ENCODE data around the gene GABRG3.

GABRG3 gene

GRCh38 chr15:27037501-27037900, 66.5 kb downstream of the GABRG3 start:
- H3K36me3 ChIP-seq, result no peaks in the 10 kb centered on the region
- H3K9me3 ChIP-seq, result no peaks in the 10 kb centered on the region
- no peaks in the 10 kb centered on the region for H3K27me3 ChIP-seq
- no peak for TF ChIP-seq CTCF (IDR thresholded peaks at IDR 0.05; ENCODE audit: low read depth, low read length)
- H3K4me1 ChIP-seq, result no peaks in the 10 kb centered on the region
- H3K4me3 ChIP-seq (ENCODE audit: low read depth, low read length), result no peak overlapping the region
- DNase-seq, result no peak

DNA sequence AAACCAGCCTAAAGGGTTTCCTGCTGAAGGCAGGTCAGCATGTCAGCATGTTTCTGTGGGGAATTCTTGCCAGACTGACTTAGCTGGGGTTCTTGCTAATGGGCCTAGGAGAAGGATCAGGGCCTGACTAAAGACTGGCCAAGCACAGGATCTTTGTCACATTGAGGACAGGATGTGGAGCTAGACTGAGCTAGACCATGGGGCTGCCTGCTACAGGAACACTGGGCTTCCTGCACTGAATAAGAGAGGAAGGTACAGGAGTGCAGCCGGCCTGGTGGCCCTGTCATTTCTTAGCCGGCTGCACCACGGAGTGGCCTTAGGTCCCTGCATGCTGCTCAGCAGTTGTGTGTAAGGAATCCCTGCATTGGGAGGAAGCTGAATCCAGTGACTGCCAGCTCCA, 68.2 kb downstream of the GABRG3 start:
- TF ChIP-seq CTCF (IDR thresholded peaks at IDR 0.05; ENCODE audit: low read depth, low read length), result no peak
- Histone ChIP-seq H3K36me3 (no peaks in the 10 kb centered on the region), H3K4me3 (ENCODE audit: low read depth, low read length) (no peak overlapping the region), H3K9me3 (no peaks in the 10 kb centered on the region), H3K27me3 (no peaks in the 10 kb centered on the region), H3K4me1 (no peaks in the 10 kb centered on the region)
- no peak for DNase-seq

GRCh38 chr15:27042230-27042629, 71.2 kb downstream of the GABRG3 start:
- no peaks in the 10 kb centered on the region for H3K27me3 ChIP-seq
- H3K4me3 ChIP-seq (ENCODE audit: low read depth, low read length), result no peak overlapping the region
- H3K36me3 ChIP-seq, result no peaks in the 10 kb centered on the region
- DNase-seq, result no peak
- no peaks in the 10 kb centered on the region for H3K9me3 ChIP-seq
- TF ChIP-seq CTCF (IDR thresholded peaks at IDR 0.05; ENCODE audit: low read depth, low read length), result no peak
- H3K4me1 ChIP-seq, result peaks cover 3% of the 10 kb centered on the region; the same call in 1 of the 2 replicates

DNA sequence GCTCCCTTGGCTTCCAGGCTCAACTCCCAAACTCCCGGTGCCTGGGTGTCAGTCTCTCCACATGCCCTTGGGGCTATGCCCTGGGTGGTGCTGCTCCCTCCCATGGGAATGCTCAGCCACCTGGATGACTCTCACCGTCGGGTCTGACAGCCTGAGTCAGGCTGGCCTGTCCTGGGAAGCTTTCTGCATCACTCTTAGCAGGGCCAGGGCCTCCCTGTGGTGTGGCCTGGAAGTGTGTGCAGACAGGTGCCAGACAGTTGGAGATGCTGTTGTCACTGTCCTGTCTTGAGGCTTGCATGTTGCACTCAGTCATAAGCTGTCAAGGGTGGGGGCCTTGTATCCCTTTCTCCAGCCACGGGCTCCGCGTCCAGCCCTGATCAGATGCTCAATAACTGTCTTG, 71.7 kb downstream of the GABRG3 start:
- no peak overlapping the region for H3K4me3 ChIP-seq (ENCODE audit: low read depth, low read length)
- peaks cover 3% of the 10 kb centered on the region; the same call in 1 of the 2 replicates for H3K4me1 ChIP-seq
- TF ChIP-seq CTCF (IDR thresholded peaks at IDR 0.05; ENCODE audit: low read depth, low read length), result no peak
- no peaks in the 10 kb centered on the region for H3K36me3 ChIP-seq
- no peaks in the 10 kb centered on the region for H3K9me3 ChIP-seq
- no peak for DNase-seq
- H3K27me3 ChIP-seq, result no peaks in the 10 kb centered on the region

- Histone ChIP-seq H3K4me3 (ENCODE audit: low read depth, low read length) (no peak overlapping the region), H3K4me1 (peaks cover 3% of the 10 kb centered on the region; the same call in 1 of the 2 replicates)
These were observed 72.8 kb downstream of the GABRG3 start for GRCh38 chr15:27043770-27044169.

GRCh38 chr15:27045796-27046195, 74.8 kb downstream of the GABRG3 start:
- no peak for TF ChIP-seq CTCF (IDR thresholded peaks at IDR 0.05; ENCODE audit: low read depth, low read length)
- Histone ChIP-seq H3K27me3 (no peaks in the 10 kb centered on the region), H3K4me3 (ENCODE audit: low read depth, low read length) (no peak overlapping the region), H3K36me3 (no peaks in the 10 kb centered on the region), H3K9me3 (no peaks in the 10 kb centered on the region), H3K4me1 (peaks cover 3% of the 10 kb centered on the region; the same call in 1 of the 2 replicates)
- DNase-seq, result no peak

More at GRCh38 chr15:27043770-27044169, 72.8 kb downstream of the GABRG3 start:
- Histone ChIP-seq H3K36me3 (no peaks in the 10 kb centered on the region), H3K9me3 (no peaks in the 10 kb centered on the region), H3K27me3 (no peaks in the 10 kb centered on the region)
- no peak for TF ChIP-seq CTCF (IDR thresholded peaks at IDR 0.05; ENCODE audit: low read depth, low read length)
- no peak for DNase-seq
